Osteocyte (in vitro differentiated cells): ENCODE results near the gene GBP5. TPM values are rescaled to one million over a fixed set of nuclear protein-coding genes. Genes with fewer than 3 reads are reported as not detected.

Experiments used
- DNase-seq: peaks from one replicate; pipeline ENCODE4 v3.0.0; 2021; ENCODE audit warnings: mixed read lengths; ENCODE audit not compliant: unreplicated experiment; ENCODE audit errors: extremely low spot score
- H3K27ac Mint-ChIP-seq: one replicate; pipeline ENCODE4 v1.8.0; 2021; ENCODE audit warnings: mild to moderate bottlenecking, mixed read lengths; ENCODE audit not compliant: unreplicated experiment
- H3K27me3 Mint-ChIP-seq: one replicate; pipeline ENCODE4 v1.8.0; 2021; ENCODE audit warnings: mixed read lengths; ENCODE audit not compliant: unreplicated experiment
- H3K36me3 Mint-ChIP-seq: one replicate; pipeline ENCODE4 v1.8.0; 2021; ENCODE audit warnings: mixed read lengths; ENCODE audit not compliant: unreplicated experiment
- H3K4me1 Mint-ChIP-seq: one replicate; pipeline ENCODE4 v1.8.0; 2021; ENCODE audit warnings: mixed read lengths; ENCODE audit not compliant: unreplicated experiment
- H3K4me3 Mint-ChIP-seq: one replicate; pipeline ENCODE4 v1.8.0; 2021; ENCODE audit warnings: mild to moderate bottlenecking, moderate library complexity, mixed read lengths; ENCODE audit not compliant: unreplicated experiment
- H3K9me3 Mint-ChIP-seq: one replicate; pipeline ENCODE4 v1.8.0; 2021; ENCODE audit warnings: mixed read lengths; ENCODE audit not compliant: unreplicated experiment
- total RNA-seq: library from RNA; stranded (reverse); gene quantifications from 2 replicates; pipeline ENCODE4 v1.2.1, GENCODE V29; 2021
- TF ChIP-seq, protein P1 (sequence below): fragments of 200-600 bp; sonication (generic); IDR thresholded peaks from 2 replicates; pipeline ENCODE4 v1.5.0; 2021; ENCODE audit warnings: antibody characterized with exemption, mild to moderate bottlenecking, moderate library complexity

The GBP5 gene
- total RNA-seq, 1 donor from 2014 or later, result not detected

DNA sequence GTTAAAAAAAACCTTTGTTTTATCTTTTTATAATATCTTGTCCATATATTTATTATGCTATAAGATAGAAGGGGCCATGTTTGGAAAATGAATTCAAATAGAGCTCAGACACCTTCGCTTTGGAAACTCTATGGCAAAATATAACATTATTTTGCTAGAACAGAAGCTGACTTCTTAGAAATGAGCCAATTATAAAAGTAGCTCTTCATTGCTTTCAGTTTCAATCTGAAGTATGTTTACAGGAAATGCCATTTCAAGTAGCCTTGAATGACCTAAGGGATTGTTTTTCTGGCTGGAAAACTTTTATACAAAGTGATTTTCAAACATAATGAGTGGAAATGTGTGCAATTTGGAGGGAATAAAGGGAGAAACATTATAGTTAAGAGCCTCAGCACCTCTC lies 37.8 kb upstream of the GBP5 start:
- no peak for DNase-seq
- Mint-ChIP-seq H3K9me3 (no peaks in the 10 kb centered on the region), H3K27me3 (no peaks in the 10 kb centered on the region)

DNA sequence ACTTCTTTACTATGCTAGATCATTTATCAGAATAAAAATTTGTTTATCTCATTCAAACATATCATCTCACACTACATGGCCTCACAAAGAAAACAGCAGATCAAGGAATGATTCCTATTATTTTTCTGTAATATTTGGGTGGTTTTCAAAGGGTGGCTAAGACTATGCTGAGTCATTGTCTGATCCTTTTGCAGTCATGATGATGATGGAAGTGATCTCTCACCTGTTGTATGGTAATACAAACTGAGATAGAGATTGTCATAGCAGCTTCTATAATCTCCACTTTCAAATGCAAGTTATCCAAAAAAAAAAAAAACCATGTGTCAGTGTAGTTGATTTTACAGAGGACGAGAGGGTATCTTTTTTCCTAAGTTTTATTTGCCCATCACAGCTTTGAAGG lies 37.2 kb upstream of the GBP5 start:
- Mint-ChIP-seq H3K4me3 (no peak overlapping the region), H3K9me3 (no peaks in the 10 kb centered on the region), H3K4me1 (peaks cover 6% of the 10 kb centered on the region), H3K36me3 (no peaks in the 10 kb centered on the region), H3K27ac (no peak overlapping the region), H3K27me3 (no peaks in the 10 kb centered on the region)
- DNase-seq, result no peak
- TF ChIP-seq, protein P1, sequence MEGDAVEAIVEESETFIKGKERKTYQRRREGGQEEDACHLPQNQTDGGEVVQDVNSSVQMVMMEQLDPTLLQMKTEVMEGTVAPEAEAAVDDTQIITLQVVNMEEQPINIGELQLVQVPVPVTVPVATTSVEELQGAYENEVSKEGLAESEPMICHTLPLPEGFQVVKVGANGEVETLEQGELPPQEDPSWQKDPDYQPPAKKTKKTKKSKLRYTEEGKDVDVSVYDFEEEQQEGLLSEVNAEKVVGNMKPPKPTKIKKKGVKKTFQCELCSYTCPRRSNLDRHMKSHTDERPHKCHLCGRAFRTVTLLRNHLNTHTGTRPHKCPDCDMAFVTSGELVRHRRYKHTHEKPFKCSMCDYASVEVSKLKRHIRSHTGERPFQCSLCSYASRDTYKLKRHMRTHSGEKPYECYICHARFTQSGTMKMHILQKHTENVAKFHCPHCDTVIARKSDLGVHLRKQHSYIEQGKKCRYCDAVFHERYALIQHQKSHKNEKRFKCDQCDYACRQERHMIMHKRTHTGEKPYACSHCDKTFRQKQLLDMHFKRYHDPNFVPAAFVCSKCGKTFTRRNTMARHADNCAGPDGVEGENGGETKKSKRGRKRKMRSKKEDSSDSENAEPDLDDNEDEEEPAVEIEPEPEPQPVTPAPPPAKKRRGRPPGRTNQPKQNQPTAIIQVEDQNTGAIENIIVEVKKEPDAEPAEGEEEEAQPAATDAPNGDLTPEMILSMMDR, result no peak

More for the DNA sequence above, 37.8 kb upstream of the GBP5 start:
- H3K27ac Mint-ChIP-seq, result no peak overlapping the region
- no peak overlapping the region for H3K4me3 Mint-ChIP-seq
- no peaks in the 10 kb centered on the region for H3K36me3 Mint-ChIP-seq
- peaks cover 6% of the 10 kb centered on the region for H3K4me1 Mint-ChIP-seq
- TF ChIP-seq, protein P1, result no peak

DNA sequence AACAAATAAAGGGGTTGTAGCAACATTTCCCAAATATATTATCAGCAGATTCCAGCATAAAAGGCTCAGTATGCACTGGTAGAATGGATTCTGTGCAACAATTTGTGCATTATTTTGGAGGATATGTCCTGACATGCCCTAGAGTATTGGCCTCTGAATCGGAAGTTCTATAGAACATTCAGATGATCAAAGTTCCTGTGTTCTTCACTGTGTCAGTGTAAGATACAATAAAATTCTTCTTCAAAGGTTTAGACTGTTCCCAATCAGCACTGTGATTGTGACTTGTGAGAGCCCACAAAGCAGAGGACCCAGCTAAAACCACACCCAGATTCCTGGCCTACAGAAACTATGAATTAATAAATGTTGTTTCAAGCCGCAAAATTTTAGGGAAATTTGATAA lies 33.6 kb upstream of the GBP5 start:
- no peaks in the 10 kb centered on the region for H3K27me3 Mint-ChIP-seq
- peaks cover 12% of the 10 kb centered on the region for H3K9me3 Mint-ChIP-seq
- TF ChIP-seq, protein P1, result no peak
- H3K4me1 Mint-ChIP-seq, result peaks cover 6% of the 10 kb centered on the region
- no peak overlapping the region for H3K4me3 Mint-ChIP-seq
- no peak overlapping the region for H3K27ac Mint-ChIP-seq
- DNase-seq, result no peak
- H3K36me3 Mint-ChIP-seq, result no peaks in the 10 kb centered on the region

DNA sequence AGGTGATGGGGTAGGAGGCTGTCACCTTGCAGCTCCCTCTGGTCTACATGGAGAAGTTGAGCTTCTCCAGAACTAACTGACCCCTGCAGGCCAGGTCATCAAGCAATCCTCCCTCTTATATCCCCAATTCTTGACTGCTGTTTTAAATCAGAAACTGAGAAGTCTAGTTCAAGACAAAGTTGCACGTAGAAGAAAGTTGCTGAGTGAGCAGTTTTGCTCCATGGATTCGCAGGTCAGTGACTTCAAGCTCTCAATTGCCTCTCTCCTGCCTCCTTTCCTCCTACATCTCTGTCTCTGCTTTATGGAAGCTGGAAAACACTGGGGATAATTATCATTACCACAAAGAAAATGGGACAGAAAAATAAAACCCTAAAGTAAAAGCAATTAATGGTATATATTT lies 32.8 kb upstream of the GBP5 start:
- TF ChIP-seq, protein P1, result no peak
- peaks cover 4% of the 10 kb centered on the region for H3K4me1 Mint-ChIP-seq
- no peak overlapping the region for H3K27ac Mint-ChIP-seq
- peaks cover 14% of the 10 kb centered on the region for H3K9me3 Mint-ChIP-seq
- DNase-seq, result no peak
- H3K27me3 Mint-ChIP-seq, result no peaks in the 10 kb centered on the region
- H3K4me3 Mint-ChIP-seq, result no peak overlapping the region
- H3K36me3 Mint-ChIP-seq, result no peaks in the 10 kb centered on the region

DNA sequence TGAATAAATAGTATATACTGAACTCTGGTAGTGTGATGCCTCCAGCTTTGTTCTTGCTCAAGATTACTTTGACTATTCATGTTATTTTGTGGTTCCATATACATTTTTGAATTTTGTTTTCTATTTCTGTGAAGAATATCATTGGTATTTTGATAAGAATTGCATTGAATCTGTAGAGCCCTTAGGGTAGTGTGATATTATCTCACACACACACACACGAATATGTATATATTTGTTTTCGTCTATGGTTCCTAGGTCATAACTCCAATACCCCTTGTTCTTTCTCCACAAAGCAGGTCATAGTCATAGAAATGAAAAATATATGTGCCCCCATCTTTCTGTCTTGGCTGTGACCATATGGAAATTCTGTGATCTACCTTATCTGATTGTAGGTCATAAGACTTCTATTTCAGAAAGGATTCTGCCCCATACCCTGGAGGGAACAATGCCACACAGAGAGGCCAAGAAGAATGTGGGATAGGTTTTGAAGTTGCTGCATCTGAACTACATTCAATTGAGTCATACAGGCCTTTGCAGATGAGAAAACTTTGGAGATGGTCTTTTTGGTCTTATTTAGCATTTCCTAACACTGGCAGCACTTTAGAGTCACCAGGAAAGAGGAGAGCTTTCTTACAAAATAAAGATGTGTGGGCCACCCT lies 32.0 kb upstream of the GBP5 start:
- Mint-ChIP-seq H3K27me3 (no peaks in the 10 kb centered on the region), H3K4me1 (no peaks in the 10 kb centered on the region), H3K27ac (no peak overlapping the region), H3K4me3 (no peak overlapping the region), H3K9me3 (peaks cover 14% of the 10 kb centered on the region), H3K36me3 (no peaks in the 10 kb centered on the region)
- DNase-seq, result no peak
- TF ChIP-seq, protein P1, result no peak
